Tibial nerve (tissue), 4 donors: ENCODE data around the gene FRMD4B. TPM values are rescaled to one million over a fixed set of nuclear protein-coding genes. Genes with fewer than 3 reads are reported as not detected.

Source experiments
- DNase-seq, 2 donors: peaks; one replicate each; pipeline ENCODE4 v3.0.0-alpha.2; 2019; ENCODE audit warnings: low spot score in 2 of 2
- H3K27ac ChIP-seq, 4 donors: fragments of 200-600 bp; sonication (generic) in 3 of 4; one replicate each; pipeline ENCODE4 v1.5.1; 2017 to 2019; ENCODE audit warnings: mild to moderate bottlenecking in 1 of 4
- H3K27me3 ChIP-seq, 2 donors: fragments of 200-600 bp; sonication (generic) in 1 of 2; one replicate each; pipeline versions ENCODE4 v1.5.1 to v1.6.0; 2017 to 2019
- H3K36me3 ChIP-seq, 3 donors: fragments of 200-600 bp; sonication (generic); one replicate each; pipeline ENCODE4 v1.5.1; 2018 to 2019
- H3K4me1 ChIP-seq, 4 donors: fragments of 200-600 bp; sonication (generic) in 3 of 4; one replicate each; pipeline ENCODE4 v1.5.1; 2017 to 2019
- H3K4me3 ChIP-seq, 4 donors: fragments of 200-600 bp; sonication (generic) in 3 of 4; one replicate each; pipeline ENCODE4 v1.5.1; 2017 to 2019; ENCODE audit warnings: mild to moderate bottlenecking in 1 of 4, moderate library complexity in 1 of 4
- H3K9me3 ChIP-seq, 4 donors: fragments of 200-600 bp; sonication (generic) in 3 of 4; one replicate each; pipeline ENCODE4 v1.5.1; 2017 to 2019
- EP300 ChIP-seq, 2 donors: sonication (generic); formaldehyde crosslinking; IDR thresholded peaks; one replicate each; pipeline ENCODE4 v1.6.1; 2017; ENCODE audit warnings: antibody characterized with exemption in 2 of 2, mild to moderate bottlenecking in 1 of 2
- POLR2A ChIP-seq, 2 donors: fragments of 450-650 bp; IDR thresholded peaks; one replicate each; pipeline ENCODE4 v1.6.1; 2017; ENCODE audit warnings: antibody characterized with exemption in 2 of 2, mild to moderate bottlenecking in 2 of 2, moderate library complexity in 2 of 2
- WGBS, 2 donors: methylation state at CpG; one replicate each; pipeline ENCODE4 v1.1.5; 2018; 5-methylcytosine and 5-hydroxymethylcytosine counted together
- total RNA-seq, 4 donors: library from RNA; depleted of rRNA; stranded (reverse); fragments of >200 nt; gene quantifications; one replicate each; pipeline ENCODE4 v1.1.0, GENCODE V29; 2016
- TF ChIP-seq, protein P1 (sequence below), 5 experiments: fragments of 200-600 bp in 3 of 5; fragments of 450-650 bp in 2 of 5; sonication (generic) in 3 of 5; IDR thresholded peaks; one replicate each; pipeline ENCODE4 v1.5.1; 2016 to 2019; ENCODE audit warnings: antibody characterized with exemption in 5 of 5, mild to moderate bottlenecking in 3 of 5, moderate library complexity in 2 of 5

Gene FRMD4B
- total RNA-seq, 4 donors from 2014 or later = 41.7 to 62.1 (median 56.1) TPM

DNA sequence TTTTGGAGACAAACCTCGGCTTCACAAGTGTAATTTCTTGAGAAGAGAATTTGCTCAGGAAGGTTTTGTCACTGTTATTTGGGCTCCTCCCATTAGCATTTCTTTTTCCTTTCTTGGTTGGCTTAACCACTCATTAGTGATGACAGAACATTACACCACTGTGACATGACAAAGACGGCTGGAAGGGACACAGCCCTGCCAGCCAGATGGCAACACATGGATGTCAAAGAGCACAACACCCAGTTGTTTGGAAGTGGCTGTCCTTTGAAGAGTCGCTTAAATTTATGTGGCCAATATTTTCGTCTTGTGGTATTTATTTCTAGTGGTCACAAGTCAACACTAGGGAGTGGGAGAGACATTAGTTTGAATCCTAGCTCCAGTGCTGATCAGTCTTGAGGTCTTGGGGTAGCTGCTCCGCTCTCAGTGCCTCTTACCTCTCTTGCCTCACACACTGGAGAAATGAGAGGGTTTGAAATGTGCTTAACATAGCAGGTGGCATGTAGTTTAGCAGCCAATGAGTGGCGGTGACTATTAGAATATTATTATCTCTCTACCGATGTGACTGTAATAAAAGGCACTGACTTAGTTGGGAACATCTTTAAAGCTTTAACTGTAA is 92.8 kb downstream of the FRMD4B start:
- peaks cover 0 to 19% (median 4%) of the 10 kb centered on the region in 4 donors for H3K4me1 ChIP-seq
- no peak for DNase-seq
- no peaks in the 10 kb centered on the region for H3K36me3 ChIP-seq
- TF ChIP-seq EP300 (IDR thresholded peaks at IDR 0.05) (no peak), POLR2A (IDR thresholded peaks at IDR 0.05) (no peak)
- TF ChIP-seq, protein P1, sequence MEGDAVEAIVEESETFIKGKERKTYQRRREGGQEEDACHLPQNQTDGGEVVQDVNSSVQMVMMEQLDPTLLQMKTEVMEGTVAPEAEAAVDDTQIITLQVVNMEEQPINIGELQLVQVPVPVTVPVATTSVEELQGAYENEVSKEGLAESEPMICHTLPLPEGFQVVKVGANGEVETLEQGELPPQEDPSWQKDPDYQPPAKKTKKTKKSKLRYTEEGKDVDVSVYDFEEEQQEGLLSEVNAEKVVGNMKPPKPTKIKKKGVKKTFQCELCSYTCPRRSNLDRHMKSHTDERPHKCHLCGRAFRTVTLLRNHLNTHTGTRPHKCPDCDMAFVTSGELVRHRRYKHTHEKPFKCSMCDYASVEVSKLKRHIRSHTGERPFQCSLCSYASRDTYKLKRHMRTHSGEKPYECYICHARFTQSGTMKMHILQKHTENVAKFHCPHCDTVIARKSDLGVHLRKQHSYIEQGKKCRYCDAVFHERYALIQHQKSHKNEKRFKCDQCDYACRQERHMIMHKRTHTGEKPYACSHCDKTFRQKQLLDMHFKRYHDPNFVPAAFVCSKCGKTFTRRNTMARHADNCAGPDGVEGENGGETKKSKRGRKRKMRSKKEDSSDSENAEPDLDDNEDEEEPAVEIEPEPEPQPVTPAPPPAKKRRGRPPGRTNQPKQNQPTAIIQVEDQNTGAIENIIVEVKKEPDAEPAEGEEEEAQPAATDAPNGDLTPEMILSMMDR (IDR thresholded peaks at IDR 0.05) = no peak
- H3K4me3 ChIP-seq = no peak overlapping the region
- 86 to 87% methylated on average over 7 of the region's 7 CpGs for WGBS, 2 donors
- H3K27me3 ChIP-seq = no peaks in the 10 kb centered on the region
- H3K9me3 ChIP-seq = no peaks in the 10 kb centered on the region
- no peak overlapping the region for H3K27ac ChIP-seq

DNA sequence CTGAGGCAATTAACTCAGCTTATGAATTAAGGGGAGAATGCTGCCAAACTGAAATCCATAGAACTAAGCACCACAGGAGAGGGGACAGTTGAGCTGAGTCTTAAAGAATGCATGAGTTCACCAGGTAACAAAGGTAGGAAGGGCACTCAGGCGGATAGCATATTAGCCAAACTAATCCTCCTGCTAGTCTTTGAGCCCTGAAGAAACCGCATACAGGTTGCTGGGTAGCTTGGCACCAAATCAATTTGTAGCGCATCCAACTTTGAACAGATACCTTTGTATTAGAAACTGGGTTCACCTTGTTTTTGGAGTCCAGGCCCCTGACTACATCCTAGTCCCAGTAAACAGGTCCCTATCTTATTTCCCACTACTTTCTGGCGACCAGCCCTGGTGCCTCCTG is 93.7 kb downstream of the FRMD4B start:
- H3K4me1 ChIP-seq = peaks cover 0 to 21% (median 4%) of the 10 kb centered on the region in 4 donors
- no peak for DNase-seq
- no peak overlapping the region for H3K27ac ChIP-seq
- 84 to 89% methylated on average over 4 of the region's 4 CpGs for WGBS, 2 donors
- TF ChIP-seq POLR2A (IDR thresholded peaks at IDR 0.05) (no peak), EP300 (IDR thresholded peaks at IDR 0.05) (no peak)
- TF ChIP-seq, protein P1 (IDR thresholded peaks at IDR 0.05) = no peak
- peaks cover 0 to 7% (median 0%) of the 10 kb centered on the region in 3 donors for H3K36me3 ChIP-seq
- H3K9me3 ChIP-seq = no peaks in the 10 kb centered on the region
- no peak overlapping the region for H3K4me3 ChIP-seq
- no peaks in the 10 kb centered on the region for H3K27me3 ChIP-seq

DNA sequence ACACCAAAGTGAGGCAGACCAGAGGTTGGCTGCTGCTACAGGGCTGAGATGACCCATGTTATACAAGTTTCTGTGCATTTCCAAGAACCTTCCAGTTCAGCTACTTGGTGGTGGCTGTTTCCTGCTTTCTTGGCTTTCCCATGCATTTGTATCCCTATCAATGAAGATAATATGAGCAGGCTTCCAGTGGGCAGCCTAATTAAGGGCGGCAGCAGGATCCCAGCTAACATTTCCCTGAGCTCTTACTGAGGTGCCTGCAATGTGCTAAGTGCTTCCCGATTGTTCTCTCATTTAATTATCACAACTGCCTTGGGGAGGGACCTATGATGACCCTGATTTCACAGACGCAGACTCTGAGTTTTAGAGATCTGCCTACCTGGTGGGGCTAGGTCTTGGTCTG is 95.5 kb downstream of the FRMD4B start:
- no peaks in the 10 kb centered on the region for H3K27me3 ChIP-seq
- H3K36me3 ChIP-seq = peaks cover 0 to 24% (median 0%) of the 10 kb centered on the region in 3 donors
- WGBS, 2 donors = 88 to 91% methylated on average over 3 of the region's 3 CpGs
- H3K4me3 ChIP-seq = no peak overlapping the region
- no peak for TF ChIP-seq EP300 (IDR thresholded peaks at IDR 0.05)
- no peak for TF ChIP-seq POLR2A (IDR thresholded peaks at IDR 0.05)
- H3K9me3 ChIP-seq = no peaks in the 10 kb centered on the region
- DNase-seq = no peak
- peaks cover 0 to 21% (median 4%) of the 10 kb centered on the region in 4 donors for H3K4me1 ChIP-seq
- no peak overlapping the region for H3K27ac ChIP-seq

DNA sequence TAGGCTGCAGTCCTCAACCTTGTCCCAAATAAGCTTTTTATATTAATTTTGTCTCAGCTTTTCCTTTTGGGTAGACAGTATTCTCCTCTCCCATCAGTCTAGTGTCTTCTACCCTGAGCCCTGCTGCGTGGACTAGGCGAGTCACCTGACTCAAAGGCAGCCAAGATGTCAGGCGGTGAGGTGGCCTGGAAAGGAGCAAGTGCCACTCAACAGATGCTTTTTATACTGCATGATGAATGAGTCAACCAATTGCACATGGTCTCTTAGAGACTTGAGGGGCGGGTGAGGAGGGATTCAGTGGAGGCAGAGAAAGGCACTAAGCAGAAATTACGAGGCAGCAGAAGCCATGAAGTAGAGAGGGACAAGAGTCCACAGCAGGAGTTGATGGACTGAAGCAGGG is 95.9 kb downstream of the FRMD4B start:
- DNase-seq = no peak
- Histone ChIP-seq H3K4me3 (no peak overlapping the region), H3K27ac (no peak overlapping the region), H3K27me3 (no peaks in the 10 kb centered on the region), H3K9me3 (no peaks in the 10 kb centered on the region), H3K4me1 (peaks cover 0 to 21% (median 4%) of the 10 kb centered on the region in 4 donors), H3K36me3 (peaks cover 0 to 28% (median 0%) of the 10 kb centered on the region in 3 donors)
- TF ChIP-seq EP300 (IDR thresholded peaks at IDR 0.05) (no peak), POLR2A (IDR thresholded peaks at IDR 0.05) (no peak)
- TF ChIP-seq, protein P1 (IDR thresholded peaks at IDR 0.05) = no peak
- 92 to 97% methylated on average over 5 of the region's 5 CpGs for WGBS, 2 donors

DNA sequence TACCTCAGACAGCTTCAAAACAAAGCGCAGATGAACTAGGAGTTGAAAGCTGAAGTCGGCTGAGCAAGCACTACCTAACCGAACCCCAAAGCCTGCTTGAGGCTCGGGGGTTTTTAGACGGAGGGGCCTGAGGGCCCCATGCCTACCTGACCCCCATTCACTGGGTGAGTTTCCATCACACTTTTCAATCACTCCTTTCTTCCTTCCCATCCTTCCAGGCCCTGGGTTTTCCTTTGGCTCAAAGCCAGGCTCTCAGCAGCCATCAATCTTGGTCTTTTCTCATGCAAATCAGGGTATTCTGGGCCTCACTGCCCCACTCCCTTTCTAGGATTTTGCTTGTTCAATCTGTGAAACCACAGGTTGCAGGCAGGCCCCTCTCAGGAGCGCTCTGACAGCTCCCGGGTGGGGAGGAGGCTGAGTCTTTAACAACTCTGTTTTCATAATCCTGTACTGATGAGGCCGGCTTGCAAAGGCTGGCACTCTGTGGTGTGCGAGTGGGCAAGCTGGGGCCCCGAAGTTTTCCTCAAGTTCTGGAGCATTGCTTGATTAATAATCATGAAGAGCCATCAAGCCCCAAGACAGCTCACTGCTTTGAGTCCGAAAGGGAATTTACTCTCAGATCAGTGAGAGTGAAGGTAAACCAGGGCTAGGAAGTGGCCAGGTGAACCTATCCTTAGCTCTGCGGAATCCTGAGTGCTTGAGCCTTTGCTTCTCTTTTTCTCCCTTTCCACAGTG is 97.6 kb downstream of the FRMD4B start:
- Histone ChIP-seq H3K4me3 (no peak overlapping the region), H3K27me3 (no peaks in the 10 kb centered on the region), H3K36me3 (peaks cover 0 to 28% (median 0%) of the 10 kb centered on the region in 3 donors), H3K9me3 (no peaks in the 10 kb centered on the region), H3K4me1 (peaks cover 0 to 11% (median 0%) of the 10 kb centered on the region in 4 donors), H3K27ac (no peak overlapping the region)
- no peak for DNase-seq
- TF ChIP-seq, protein P1 (IDR thresholded peaks at IDR 0.05) = no peak
- TF ChIP-seq EP300 (IDR thresholded peaks at IDR 0.05) = no peak
- no peak for TF ChIP-seq POLR2A (IDR thresholded peaks at IDR 0.05)
- 60 to 65% methylated on average over 12 of the region's 12 CpGs for WGBS, 2 donors
